ENCODE measurements around the gene TMEM258. TPM values are rescaled to one million over a fixed set of nuclear protein-coding genes. Genes with fewer than 3 reads are reported as not detected.
A peak's percentile ranks its signal among the peaks of the same experiment; 100 is the strongest.

The TMEM258 gene
- total and polyA plus RNA-seq, 2 donors (not counting 3 experiments of a cell fraction or from before 2014, with no cell fraction given): 140 to 534 TPM

- FAIRE-seq: peak; percentile 31
- peaks cover 19% of the 10 kb centered on the region for H3K4me1 ChIP-seq (ENCODE audit: control insufficient read depth, extremely low read depth, insufficient read depth, low read length)
- dilution Hi-C loops (cut with MboI; ENCODE audit: extremely low pct_ligation_motif_present, low sequenced_read_pairs): no loop called here
- no peaks in the 10 kb centered on the region for H3K9me3 ChIP-seq (replicated peaks; ENCODE audit: control insufficient read depth, insufficient read depth, low read length)
- ChIA-PET POLR2A (interaction anchor here (1.2 to 5.0 kb wide), 2 partner anchors 12 to 21 kb away, joined by 3 to 36 read pairs; partner anchors contain the start of gene FADS2), CTCF (interaction anchor here (1.0 to 5.5 kb wide), 7 partner anchors 11 to 264 kb away, joined by 4 to 56 read pairs (median 12); partner anchors contain the start of gene FADS2)
- intact Hi-C loops (cut with micrococcal nuclease): loop anchor here (1.0 to 5.0 kb wide), 3 partner anchors 10 to 290 kb away; partner anchors contain the start of gene FTH1
- H2AFZ ChIP-seq (ENCODE audit: low read depth, low read length): no peak overlapping the region
- H3K4me2 ChIP-seq (ENCODE audit: insufficient read depth, low read length): peak overlapping the region; percentile 65
- no peak for DNase-seq (ENCODE audit: low read depth, low spot score)
- peak overlapping the region; percentile 46 for H3K9ac ChIP-seq (replicated peaks; ENCODE audit: extremely low read depth, insufficient read depth, low read length)
- no peaks in the 10 kb centered on the region for H3K9me1 ChIP-seq (replicated peaks; ENCODE audit: control insufficient read depth, extremely low read depth, insufficient read depth, low read length)
- H3K4me3 ChIP-seq (replicated peaks in 1 of 3; ENCODE audit: insufficient read depth in 1 of 3, low read depth in 1 of 3, low read length in 3 of 3): peak overlapping the region; percentile 5 to 66 (median 62)
- TSS peak; percentile 30 for BruUV-seq (replicated peaks)
- TF ChIP-seq EZH2 (IDR thresholded peaks at IDR 0.05; ENCODE audit: borderline replicate concordance, low read depth, low read length, severe bottlenecking): no peak
- no peak for TF ChIP-seq JUN (IDR thresholded peaks at IDR 0.05; ENCODE audit: borderline replicate concordance, insufficient read depth, insufficient read length, low read depth)
- no peak for TF ChIP-seq GATA2 (IDR thresholded peaks at IDR 0.05; ENCODE audit: insufficient read depth, insufficient read length, low read depth, low read length)
- no peak for TF ChIP-seq CTCF (IDR thresholded peaks at IDR 0.05; ENCODE audit: extremely low read depth in 1 of 2, insufficient read depth in 1 of 2, low read depth in 1 of 2, low read length in 2 of 2)
- TF ChIP-seq MAX (IDR thresholded peaks at IDR 0.05; ENCODE audit: insufficient read depth, insufficient read length): no peak
- no peak for TF ChIP-seq MYC (IDR thresholded peaks at IDR 0.05; ENCODE audit: low read depth, low read length)
- TF ChIP-seq POLR2A (IDR thresholded peaks at IDR 0.05; ENCODE audit: low read depth, low read length): no peak
- TF ChIP-seq FOS (IDR thresholded peaks at IDR 0.05; ENCODE audit: borderline replicate concordance, insufficient read depth, low read length): no peak
- no peaks in the 10 kb centered on the region for H3K27me3 ChIP-seq (ENCODE audit: control insufficient read depth in 2 of 2, insufficient read depth in 2 of 2, low read length in 2 of 2)
- peak overlapping the region; percentile 46 for H3K27ac ChIP-seq (ENCODE audit: insufficient read depth, low read depth, low read length)
- H3K79me2 ChIP-seq (ENCODE audit: control insufficient read depth, insufficient read depth, low read length): peaks cover 26% of the 10 kb centered on the region
- H3K36me3 ChIP-seq (ENCODE audit: control insufficient read depth in 2 of 2, extremely low read depth in 1 of 2, insufficient read depth in 2 of 2, low read length in 2 of 2): peaks cover 2 to 4% of the 10 kb centered on the region in 2 experiments
- H4K20me1 ChIP-seq (replicated peaks; ENCODE audit: control insufficient read depth, extremely low read depth, insufficient read depth, low read length): no peaks in the 10 kb centered on the region
Measured at GRCh38 chr11:61817471-61818202, 25.2 kb upstream of the TMEM258 start.
